Neural crest cell (in vitro differentiated cells): ENCODE results near the gene TBCD. TPM values are rescaled to one million over a fixed set of nuclear protein-coding genes. Genes with fewer than 3 reads are reported as not detected.
"Not testable (repeated sequence)": the region's sequence is repeated elsewhere in the genome, so short reads cannot be mapped to it uniquely, and the experiment has no call there.

ENCODE experiments used
- DNase-seq: peaks from one replicate; pipeline ENCODE4 v3.0.0; 2021; ENCODE audit warnings: low read depth, mixed read lengths, low spot score
- H3K27ac Mint-ChIP-seq: one replicate; pipeline ENCODE4 v1.8.0; 2021; ENCODE audit warnings: mild to moderate bottlenecking, mixed read lengths; ENCODE audit not compliant: unreplicated experiment
- H3K27me3 Mint-ChIP-seq: 2 replicates; pipeline ENCODE4 v1.8.0; 2021; ENCODE audit warnings: low read depth, mild to moderate bottlenecking, mixed read lengths
- H3K36me3 Mint-ChIP-seq: 2 replicates; pipeline ENCODE4 v1.8.0; 2021; ENCODE audit warnings: low read depth, mild to moderate bottlenecking, mixed read lengths
- H3K4me1 Mint-ChIP-seq: 2 replicates; pipeline ENCODE4 v1.8.0; 2021; ENCODE audit warnings: mixed read lengths
- H3K4me3 Mint-ChIP-seq: one replicate; pipeline ENCODE4 v1.8.0; 2021; ENCODE audit warnings: mild to moderate bottlenecking, mixed read lengths
- H3K9me3 Mint-ChIP-seq: 2 replicates; pipeline ENCODE4 v1.8.0; 2021; ENCODE audit warnings: mixed read lengths
- total RNA-seq: library from RNA; stranded (reverse); gene quantifications from 2 replicates; pipeline ENCODE4 v1.2.1, GENCODE V29; 2021
- TF ChIP-seq, protein P1 (sequence below): fragments of 200-600 bp; sonication (generic); conservative IDR thresholded peaks from 2 replicates; pipeline ENCODE4 v1.5.0; 2021; ENCODE audit warnings: antibody characterized with exemption, mild to moderate bottlenecking

The TBCD gene
- total RNA-seq, 1 donor from 2014 or later: 166 TPM

DNA sequence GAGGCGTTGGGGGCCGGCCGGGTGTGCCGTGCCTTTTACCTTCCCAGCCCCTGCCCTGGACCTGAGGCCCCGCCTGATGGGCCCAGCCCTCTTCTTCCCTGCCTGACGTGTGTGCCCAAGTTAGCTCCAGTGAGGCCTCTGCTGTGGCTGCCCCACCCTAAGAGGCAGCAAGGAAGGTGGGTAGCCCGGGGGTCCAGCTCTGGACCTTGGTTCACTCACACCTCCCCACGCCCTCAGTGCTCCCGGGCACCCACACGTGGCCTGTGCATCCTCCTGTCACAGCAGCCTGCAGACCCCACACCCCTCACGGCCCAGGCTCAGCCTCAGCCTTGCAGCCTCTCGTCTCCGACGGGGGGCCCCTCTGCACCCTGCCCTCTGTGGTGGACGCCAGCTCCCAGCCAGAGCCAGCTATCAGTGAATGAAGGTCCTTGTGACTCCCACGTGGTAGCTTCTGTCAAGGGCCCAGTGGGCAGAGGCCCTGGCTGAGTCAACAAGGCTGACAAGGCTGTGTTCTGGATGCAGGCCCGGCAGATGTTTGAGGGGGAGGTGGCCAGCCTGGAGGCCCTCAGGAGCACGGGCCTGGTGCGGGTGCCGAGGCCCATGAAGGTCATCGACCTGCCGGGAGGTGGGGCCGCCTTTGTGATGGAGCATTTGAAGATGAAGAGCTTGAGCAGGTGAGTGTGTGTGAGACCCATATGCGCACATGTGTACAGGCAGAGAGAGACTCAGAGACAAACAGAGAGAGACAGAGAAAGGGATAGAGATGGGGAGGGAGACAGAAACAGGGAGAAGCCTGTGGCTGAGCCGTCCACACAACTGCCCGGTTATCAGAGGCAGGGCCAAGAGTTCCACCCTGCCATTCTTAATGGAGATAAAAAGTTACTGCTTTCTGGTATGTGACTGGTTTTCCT lies 13.6 kb upstream of the TBCD start:
- H3K27me3 Mint-ChIP-seq: no peaks in the 10 kb centered on the region
- H3K9me3 Mint-ChIP-seq: peaks cover 14% of the 10 kb centered on the region
- H3K36me3 Mint-ChIP-seq: peaks cover 36% of the 10 kb centered on the region
- no peak overlapping the region for H3K27ac Mint-ChIP-seq
- no peak for DNase-seq
- TF ChIP-seq, protein P1, sequence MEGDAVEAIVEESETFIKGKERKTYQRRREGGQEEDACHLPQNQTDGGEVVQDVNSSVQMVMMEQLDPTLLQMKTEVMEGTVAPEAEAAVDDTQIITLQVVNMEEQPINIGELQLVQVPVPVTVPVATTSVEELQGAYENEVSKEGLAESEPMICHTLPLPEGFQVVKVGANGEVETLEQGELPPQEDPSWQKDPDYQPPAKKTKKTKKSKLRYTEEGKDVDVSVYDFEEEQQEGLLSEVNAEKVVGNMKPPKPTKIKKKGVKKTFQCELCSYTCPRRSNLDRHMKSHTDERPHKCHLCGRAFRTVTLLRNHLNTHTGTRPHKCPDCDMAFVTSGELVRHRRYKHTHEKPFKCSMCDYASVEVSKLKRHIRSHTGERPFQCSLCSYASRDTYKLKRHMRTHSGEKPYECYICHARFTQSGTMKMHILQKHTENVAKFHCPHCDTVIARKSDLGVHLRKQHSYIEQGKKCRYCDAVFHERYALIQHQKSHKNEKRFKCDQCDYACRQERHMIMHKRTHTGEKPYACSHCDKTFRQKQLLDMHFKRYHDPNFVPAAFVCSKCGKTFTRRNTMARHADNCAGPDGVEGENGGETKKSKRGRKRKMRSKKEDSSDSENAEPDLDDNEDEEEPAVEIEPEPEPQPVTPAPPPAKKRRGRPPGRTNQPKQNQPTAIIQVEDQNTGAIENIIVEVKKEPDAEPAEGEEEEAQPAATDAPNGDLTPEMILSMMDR: no peak
- H3K4me1 Mint-ChIP-seq: no peaks in the 10 kb centered on the region
- H3K4me3 Mint-ChIP-seq: peak overlapping the region; percentile 31

DNA sequence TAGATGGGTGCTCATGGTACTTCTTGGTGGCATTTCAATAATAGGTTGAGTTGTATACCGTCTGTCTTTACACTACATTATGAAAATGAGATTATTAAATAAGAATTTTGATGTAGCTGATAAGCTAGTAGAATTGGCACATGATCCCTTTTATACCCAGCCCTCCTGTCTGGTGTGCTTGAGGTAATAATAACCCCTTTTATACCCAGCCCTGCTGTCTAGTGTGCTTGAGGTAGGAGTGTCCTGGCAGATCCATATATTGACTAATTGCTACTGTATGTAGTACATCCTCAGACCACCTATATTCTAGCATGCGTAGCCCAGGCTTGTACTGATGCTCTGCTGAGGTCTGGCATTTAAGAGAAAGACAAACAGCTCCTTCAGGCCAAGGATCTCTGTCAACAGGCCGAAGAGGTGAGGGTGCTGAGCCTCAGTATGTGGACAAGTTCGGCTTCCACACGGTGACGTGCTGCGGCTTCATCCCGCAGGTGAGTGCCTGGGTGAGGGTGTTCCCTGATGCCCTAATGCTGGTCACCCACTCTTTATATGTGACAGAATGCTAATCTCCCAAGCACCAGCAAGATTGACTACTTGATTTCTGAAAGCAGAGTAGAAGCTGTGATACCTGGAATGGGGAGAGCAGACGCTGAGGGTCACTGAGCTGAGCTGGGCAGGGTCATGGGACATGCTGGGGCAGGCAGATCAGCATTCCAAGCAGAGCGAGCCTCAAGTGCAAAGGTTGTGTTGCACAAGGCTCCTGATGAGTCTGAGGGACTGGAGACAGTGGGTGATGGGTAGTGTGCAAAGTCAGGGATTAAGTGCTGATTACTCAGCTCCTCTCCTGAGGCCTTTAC lies 10.7 kb upstream of the TBCD start:
- no peak overlapping the region for H3K4me3 Mint-ChIP-seq
- no peaks in the 10 kb centered on the region for H3K4me1 Mint-ChIP-seq
- no peak for DNase-seq
- H3K9me3 Mint-ChIP-seq: peaks cover 16% of the 10 kb centered on the region
- no peaks in the 10 kb centered on the region for H3K27me3 Mint-ChIP-seq
- no peak overlapping the region for H3K27ac Mint-ChIP-seq
- TF ChIP-seq, protein P1: no peak
- H3K36me3 Mint-ChIP-seq: peaks cover 48% of the 10 kb centered on the region

DNA sequence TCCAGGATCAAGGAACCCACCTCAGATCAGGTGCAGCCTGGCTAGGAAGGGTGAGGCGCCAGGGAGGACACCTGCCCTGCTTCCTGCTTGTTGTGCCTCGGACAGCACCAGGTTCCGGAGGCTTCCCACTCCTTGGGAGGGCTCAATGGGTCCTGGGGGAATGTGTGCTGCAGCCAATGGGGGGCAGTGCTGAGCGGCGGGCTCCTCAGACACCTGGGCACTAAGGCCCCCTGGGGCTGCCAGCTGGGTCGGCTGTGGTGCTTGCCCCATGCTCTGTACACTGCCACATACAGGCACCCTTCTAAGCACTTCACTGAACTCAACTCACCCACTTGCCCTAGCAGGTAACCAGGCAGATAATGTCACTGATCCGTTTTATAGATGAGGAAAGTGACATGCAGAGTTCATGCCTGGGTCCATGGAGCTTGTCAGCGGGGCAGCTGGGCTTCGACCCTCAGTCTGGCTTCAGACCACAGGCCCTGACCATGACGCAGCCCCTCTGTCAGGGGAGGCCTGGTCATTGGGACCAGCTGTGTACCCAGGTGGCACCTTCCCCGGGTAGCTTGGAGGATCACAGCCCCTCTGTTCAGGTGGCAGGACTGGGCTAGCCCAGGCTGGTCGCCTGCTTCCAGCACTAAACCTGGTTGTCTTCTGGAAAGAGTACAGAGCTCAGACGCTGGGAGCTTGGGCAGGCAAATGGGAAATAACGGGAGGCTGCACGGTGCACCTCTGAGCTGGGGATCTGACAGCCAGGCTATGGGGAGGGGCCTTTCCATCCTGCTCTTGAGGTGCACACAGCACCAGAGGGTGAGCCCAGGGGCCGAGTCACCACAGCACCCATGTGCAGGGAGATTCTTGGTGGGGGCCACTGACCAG lies 8.3 kb upstream of the TBCD start:
- no peak overlapping the region for H3K4me3 Mint-ChIP-seq
- H3K36me3 Mint-ChIP-seq: peaks cover 60% of the 10 kb centered on the region
- TF ChIP-seq, protein P1: no peak
- no peak for DNase-seq
- H3K9me3 Mint-ChIP-seq: peaks cover 21% of the 10 kb centered on the region
- no peaks in the 10 kb centered on the region for H3K4me1 Mint-ChIP-seq
- H3K27me3 Mint-ChIP-seq: no peaks in the 10 kb centered on the region
- H3K27ac Mint-ChIP-seq: no peak overlapping the region

DNA sequence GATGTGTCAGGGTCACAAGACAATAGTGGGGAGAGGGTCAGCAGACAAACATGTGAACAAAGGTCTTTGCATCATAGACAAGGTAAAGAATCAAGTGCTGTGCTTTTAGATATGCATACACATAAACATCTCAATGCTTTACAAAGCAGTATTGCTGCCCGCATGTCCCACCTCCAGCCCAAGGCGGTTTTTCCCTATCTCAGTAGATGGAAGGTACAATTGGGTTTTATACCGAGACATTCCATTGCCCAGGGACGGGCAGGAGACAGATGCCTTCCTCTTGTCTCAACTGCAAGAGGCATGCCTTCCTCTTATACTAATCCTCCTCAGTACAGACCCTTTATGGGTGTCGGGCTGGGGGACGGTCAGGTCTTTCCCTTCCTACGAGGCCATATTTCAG lies 7.1 kb upstream of the TBCD start:
- H3K4me1 Mint-ChIP-seq, DNase-seq, H3K4me3 Mint-ChIP-seq, H3K27ac Mint-ChIP-seq, H3K27me3 Mint-ChIP-seq: not testable (repeated sequence)
- peaks cover 21% of the 10 kb centered on the region for H3K9me3 Mint-ChIP-seq
- peaks cover 63% of the 10 kb centered on the region for H3K36me3 Mint-ChIP-seq

DNA sequence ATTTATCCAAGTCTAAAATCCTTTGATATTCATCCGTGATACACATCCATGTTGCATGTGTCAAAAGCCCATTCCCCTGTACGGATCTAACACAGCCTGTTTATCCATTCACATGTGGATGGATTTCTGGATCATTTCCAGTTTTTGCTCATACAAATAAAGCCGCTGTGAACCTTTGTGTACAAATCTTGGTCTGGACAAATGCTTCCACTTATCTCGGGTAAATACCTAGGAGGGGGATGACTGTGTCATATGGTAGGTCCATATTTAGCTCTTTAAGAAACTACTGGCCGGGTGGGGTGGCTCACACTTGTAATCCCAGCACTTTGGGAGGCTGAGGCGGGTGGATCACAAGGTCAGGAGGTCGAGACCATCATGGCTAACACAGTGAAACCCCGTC lies 6.3 kb upstream of the TBCD start:
- Mint-ChIP-seq H3K27me3 (peaks cover 13% of the 10 kb centered on the region), H3K9me3 (peaks cover 18% of the 10 kb centered on the region), H3K36me3 (peaks cover 58% of the 10 kb centered on the region), H3K4me1 (no peaks in the 10 kb centered on the region), H3K27ac (no peak overlapping the region), H3K4me3 (no peak overlapping the region)
- no peak for DNase-seq
- TF ChIP-seq, protein P1: no peak
